Stimulated activated CD4-positive, alpha-beta T cell treated with anti-CD3 and anti-CD28 coated beads, Interleukin-12 subunit alpha, Interleukin-12 subunit beta, amount 100 ng/mL, for 24 hours (primary cell): Measurements from ENCODE around the gene HNRNPL.
A peak's percentile ranks its signal among the peaks of the same experiment; 100 is the strongest.
"Not testable (repeated sequence)": the region's sequence is repeated elsewhere in the genome, so short reads cannot be mapped to it uniquely, and the experiment has no call there.

Experiments used
- DNase-seq, 2 experiments: peaks; one replicate each; pipeline ENCODE4 v3.0.0-alpha.2; 2020; ENCODE audit warnings: low read depth in 2 of 2

HNRNPL gene

GRCh38 chr19:38869836-38870607 lies 20.2 kb upstream of the HNRNPL start:
- peak; percentile 79 to 92 for DNase-seq

GRCh38 chr19:38869160-38869835 lies 19.5 kb upstream of the HNRNPL start:
- no peak for DNase-seq

- DNase-seq: no peak
Measured at GRCh38 chr19:38868551-38868950, 18.8 kb upstream of the HNRNPL start.

GRCh38 chr19:38867171-38867780 lies 17.5 kb upstream of the HNRNPL start:
- no peak for DNase-seq

GRCh38 chr19:38862321-38863059 lies 12.7 kb upstream of the HNRNPL start:
- no peak for DNase-seq

GRCh38 chr19:38861368-38861767 lies 11.6 kb upstream of the HNRNPL start:
- DNase-seq: no peak

GRCh38 chr19:38859631-38860204 lies 9.9 kb upstream of the HNRNPL start:
- DNase-seq: not testable (repeated sequence)

- no peak for DNase-seq
Measured at GRCh38 chr19:38856813-38857212, 7.0 kb upstream of the HNRNPL start.

- DNase-seq: not testable (repeated sequence)
Measured at GRCh38 chr19:38855751-38856150, 6.0 kb upstream of the HNRNPL start.

- not testable (repeated sequence) for DNase-seq
Measured at GRCh38 chr19:38854961-38855360, 5.2 kb upstream of the HNRNPL start.

GRCh38 chr19:38853214-38853613 lies 3.4 kb upstream of the HNRNPL start:
- no peak for DNase-seq

GRCh38 chr19:38852231-38853044 lies 2.7 kb upstream of the HNRNPL start:
- peak in 1 of 2 experiments; percentile 50 for DNase-seq

- DNase-seq: peak; percentile 80 to 90
Measured at GRCh38 chr19:38851622-38852230, 1.9 kb upstream of the HNRNPL start.

GRCh38 chr19:38850976-38851621 lies 1.3 kb upstream of the HNRNPL start:
- DNase-seq: no peak

GRCh38 chr19:38850436-38850975 lies 720 bp upstream of the HNRNPL start:
- DNase-seq: peak in 1 of 2 experiments; percentile 96

GRCh38 chr19:38849147-38849859 lies 483 bp downstream of the HNRNPL start:
- DNase-seq: peak; percentile 98

GRCh38 chr19:38848299-38849146 lies 1.3 kb downstream of the HNRNPL start:
- no peak for DNase-seq

- DNase-seq: no peak
Measured at GRCh38 chr19:38846097-38846496, 3.7 kb downstream of the HNRNPL start.
